Measurements from ENCODE around the gene SORCS2. TPM values are rescaled to one million over a fixed set of nuclear protein-coding genes. Genes with fewer than 3 reads are reported as not detected.

Gene SORCS2
- polyA plus RNA-seq, 3 donors: 0.46 to 0.55 TPM; not detected in 1

DNA sequence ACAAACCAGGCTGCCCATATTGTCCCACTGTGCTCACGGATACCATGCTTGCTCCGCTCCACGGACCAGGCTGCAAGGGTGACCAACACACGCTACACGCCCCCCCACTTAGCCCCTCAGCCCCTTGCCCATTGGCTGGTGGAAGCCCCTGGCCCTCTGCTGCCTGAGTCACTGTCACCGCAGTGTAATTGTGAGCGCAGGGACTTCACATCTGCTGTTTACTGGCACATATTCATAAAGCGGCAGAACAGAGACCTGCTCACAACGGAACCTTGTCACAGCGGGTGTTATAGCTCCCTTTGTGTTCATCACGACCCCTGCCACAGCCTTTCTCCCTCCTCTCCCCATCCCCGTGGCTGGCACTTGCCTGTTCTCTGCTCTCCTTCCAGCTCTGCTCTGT lies 158.7 kb downstream of the SORCS2 start:
- Histone ChIP-seq H3K9me3 (replicated peaks in 1 of 2; ENCODE audit: control insufficient read depth in 1 of 2, insufficient read depth in 1 of 2, low read length in 2 of 2) (no peaks in the 10 kb centered on the region), H3K36me3 (replicated peaks in 1 of 2; ENCODE audit: control insufficient read depth in 1 of 2, insufficient read depth in 2 of 2, low read length in 2 of 2) (no peaks in the 10 kb centered on the region), H3K27me3 (ENCODE audit: control insufficient read depth in 2 of 2, insufficient read depth in 2 of 2, low read length in 2 of 2) (no peaks in the 10 kb centered on the region), H3K79me2 (ENCODE audit: insufficient read depth, low read length) (no peaks in the 10 kb centered on the region), H3K27ac (ENCODE audit: low read depth in 1 of 2, low read length in 2 of 2) (no peak overlapping the region), H3K4me3 (replicated peaks in 1 of 3; ENCODE audit: low read depth in 2 of 3, low read length in 3 of 3) (no peak overlapping the region), H2AFZ (ENCODE audit: insufficient read depth, low read depth, low read length, poor library complexity, severe bottlenecking) (no peak overlapping the region), H3K4me1 (ENCODE audit: control insufficient read depth in 1 of 2, insufficient read depth in 2 of 2, low read length in 2 of 2) (no peaks in the 10 kb centered on the region), H3K9ac (ENCODE audit: insufficient read depth, low read length, poor library complexity, severe bottlenecking) (no peak overlapping the region), H4K20me1 (ENCODE audit: insufficient read depth, low read length) (no peaks in the 10 kb centered on the region), H3K4me2 (replicated peaks; ENCODE audit: extremely low read depth, low read length, poor library complexity, severe bottlenecking) (no peak overlapping the region)
- Mint-ChIP-seq H3K9me3 (peaks cover 0 to 7% (median 0%) of the 10 kb centered on the region in 7 donors), H3K27ac (no peak overlapping the region), H3K4me3 (no peak overlapping the region), H3K27me3 (ENCODE audit: low read depth in 3 of 3) (peaks cover 3 to 6% (median 5%) of the 10 kb centered on the region in 3 donors), H3K36me3 (no peaks in the 10 kb centered on the region), H3K4me1 (no peaks in the 10 kb centered on the region)
- TF ChIP-seq, protein P1, sequence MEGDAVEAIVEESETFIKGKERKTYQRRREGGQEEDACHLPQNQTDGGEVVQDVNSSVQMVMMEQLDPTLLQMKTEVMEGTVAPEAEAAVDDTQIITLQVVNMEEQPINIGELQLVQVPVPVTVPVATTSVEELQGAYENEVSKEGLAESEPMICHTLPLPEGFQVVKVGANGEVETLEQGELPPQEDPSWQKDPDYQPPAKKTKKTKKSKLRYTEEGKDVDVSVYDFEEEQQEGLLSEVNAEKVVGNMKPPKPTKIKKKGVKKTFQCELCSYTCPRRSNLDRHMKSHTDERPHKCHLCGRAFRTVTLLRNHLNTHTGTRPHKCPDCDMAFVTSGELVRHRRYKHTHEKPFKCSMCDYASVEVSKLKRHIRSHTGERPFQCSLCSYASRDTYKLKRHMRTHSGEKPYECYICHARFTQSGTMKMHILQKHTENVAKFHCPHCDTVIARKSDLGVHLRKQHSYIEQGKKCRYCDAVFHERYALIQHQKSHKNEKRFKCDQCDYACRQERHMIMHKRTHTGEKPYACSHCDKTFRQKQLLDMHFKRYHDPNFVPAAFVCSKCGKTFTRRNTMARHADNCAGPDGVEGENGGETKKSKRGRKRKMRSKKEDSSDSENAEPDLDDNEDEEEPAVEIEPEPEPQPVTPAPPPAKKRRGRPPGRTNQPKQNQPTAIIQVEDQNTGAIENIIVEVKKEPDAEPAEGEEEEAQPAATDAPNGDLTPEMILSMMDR (IDR thresholded peaks at IDR 0.05): no peak
- no peak for DNase-seq
- WGBS (ENCODE audit: insufficient coverage): 80% methylated on average over 12 of the region's 12 CpGs
- intact Hi-C loops (cut with micrococcal nuclease): no loop called here

DNA sequence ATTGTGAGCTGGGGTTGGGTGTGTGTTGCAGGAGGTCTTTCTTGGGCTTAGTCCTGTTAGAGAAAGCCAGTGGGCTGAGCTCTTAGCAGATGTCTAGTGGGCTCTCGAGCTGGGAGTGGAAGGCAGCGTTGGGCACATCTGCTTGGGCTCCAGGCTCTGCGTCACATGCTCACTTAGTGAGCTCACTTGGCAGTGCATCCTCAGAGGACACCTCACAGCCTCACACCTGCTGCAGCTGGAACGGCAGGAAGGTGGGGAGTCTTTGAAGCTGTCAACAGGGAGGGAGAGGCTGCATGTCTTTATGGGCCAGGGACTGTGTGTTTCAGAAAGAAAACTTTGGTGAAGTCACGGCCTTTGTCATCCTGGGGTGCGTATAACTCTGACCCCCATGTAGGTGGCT lies 160.1 kb downstream of the SORCS2 start:
- intact Hi-C loops (cut with micrococcal nuclease): no loop called here

More for the DNA sequence above, 160.1 kb downstream of the SORCS2 start:
- Histone ChIP-seq H3K79me2 (ENCODE audit: insufficient read depth, low read length) (no peaks in the 10 kb centered on the region), H3K36me3 (replicated peaks in 1 of 2; ENCODE audit: control insufficient read depth in 1 of 2, insufficient read depth in 2 of 2, low read length in 2 of 2) (no peaks in the 10 kb centered on the region), H3K4me3 (replicated peaks in 1 of 3; ENCODE audit: low read depth in 2 of 3, low read length in 3 of 3) (no peak overlapping the region), H3K4me1 (ENCODE audit: control insufficient read depth in 1 of 2, insufficient read depth in 2 of 2, low read length in 2 of 2) (no peaks in the 10 kb centered on the region), H3K9ac (ENCODE audit: insufficient read depth, low read length, poor library complexity, severe bottlenecking) (no peak overlapping the region), H3K27me3 (ENCODE audit: control insufficient read depth in 2 of 2, insufficient read depth in 2 of 2, low read length in 2 of 2) (no peaks in the 10 kb centered on the region), H3K4me2 (replicated peaks; ENCODE audit: extremely low read depth, low read length, poor library complexity, severe bottlenecking) (no peak overlapping the region), H2AFZ (ENCODE audit: insufficient read depth, low read depth, low read length, poor library complexity, severe bottlenecking) (no peak overlapping the region), H3K27ac (ENCODE audit: low read depth in 1 of 2, low read length in 2 of 2) (no peak overlapping the region), H3K9me3 (replicated peaks in 1 of 2; ENCODE audit: control insufficient read depth in 1 of 2, insufficient read depth in 1 of 2, low read length in 2 of 2) (no peaks in the 10 kb centered on the region), H4K20me1 (ENCODE audit: insufficient read depth, low read length) (no peaks in the 10 kb centered on the region)
- H3K4me1 Mint-ChIP-seq: no peaks in the 10 kb centered on the region
- TF ChIP-seq, protein P1 (IDR thresholded peaks at IDR 0.05): no peak
- WGBS (ENCODE audit: insufficient coverage): 88% methylated on average over 4 of the region's 6 CpGs
- no peak overlapping the region for H3K4me3 Mint-ChIP-seq
- H3K9me3 Mint-ChIP-seq: peaks cover 0 to 2% (median 0%) of the 10 kb centered on the region in 7 donors
- peaks cover 3 to 5% (median 4%) of the 10 kb centered on the region in 3 donors for H3K27me3 Mint-ChIP-seq (ENCODE audit: low read depth in 3 of 3)
- no peak for DNase-seq
- no peaks in the 10 kb centered on the region for H3K36me3 Mint-ChIP-seq
- no peak overlapping the region for H3K27ac Mint-ChIP-seq

All from CD14-positive monocyte (primary cell).